HG02870 (cell line): ENCODE data around the gene PCDH1.
A peak's percentile ranks its signal among the peaks of the same experiment; 100 is the strongest.
"Not testable (repeated sequence)": the region's sequence is repeated elsewhere in the genome, so short reads cannot be mapped to it uniquely, and the experiment has no call there.

ENCODE experiments used
- ATAC-seq: cut with Tn5 transposase; IDR thresholded peaks from one replicate; pipeline ENCODE4 v1.9.1; 2021; ENCODE audit warnings: mild to moderate bottlenecking, moderate library complexity; ENCODE audit not compliant: unreplicated experiment

The PCDH1 gene

GRCh38 chr5:141878186-141878710 lies at the start of gene PCDH1:
PCDH1 (minus strand) TSS chr5:141878410; CDS start chr5:141878262, 148 bp downstream.
- no peak for ATAC-seq

- no peak for ATAC-seq
Measured at GRCh38 chr5:141926434-141926833, 48.2 kb upstream of the PCDH1 start.

DNA sequence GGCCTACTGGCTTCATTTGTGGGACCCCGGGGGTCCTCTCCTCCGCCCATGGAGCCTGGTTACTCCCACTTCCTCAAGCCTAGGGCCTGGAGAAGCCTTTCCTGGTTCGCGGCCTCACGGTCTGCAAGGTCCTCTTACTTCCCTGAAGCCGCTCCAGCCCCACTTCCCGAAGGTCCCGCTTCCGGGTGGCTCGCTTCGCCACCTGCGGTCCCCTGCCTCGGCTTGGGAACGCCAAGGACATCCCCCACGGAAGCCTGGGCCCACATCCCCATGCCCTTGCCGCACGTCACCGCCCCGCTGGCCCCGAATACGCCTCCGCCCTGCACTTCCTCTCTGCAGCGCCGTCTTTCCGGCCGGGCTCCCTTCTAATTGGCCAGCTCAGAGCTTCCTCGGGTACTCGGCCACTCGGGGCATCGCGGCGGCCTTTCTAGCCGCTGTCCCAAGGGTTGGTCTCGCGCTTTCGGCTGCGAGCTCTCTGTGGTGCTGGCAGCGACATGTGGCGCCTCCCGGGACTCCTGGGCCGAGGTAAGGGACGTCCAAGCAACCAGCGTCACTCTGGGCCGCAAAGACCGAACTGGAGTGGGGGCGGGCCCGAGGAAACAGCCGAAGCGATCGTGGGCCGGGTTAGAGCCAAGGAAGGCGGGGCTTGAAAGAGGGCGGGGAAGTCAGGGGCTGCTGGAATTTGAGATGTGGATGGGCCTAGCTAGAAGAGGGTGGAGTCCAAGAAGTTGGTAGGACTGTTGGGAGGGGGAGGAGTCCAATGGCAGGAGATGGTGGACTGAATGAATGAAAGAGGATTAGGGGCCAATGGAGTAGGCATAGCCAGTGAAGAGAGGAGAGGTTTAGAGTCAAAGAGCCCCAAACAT lies 45.5 kb upstream of the PCDH1 start, which contains the start of gene DELE1:
Gene DELE1, plus strand, starts transcription at position 424 of the 866 bp plus-strand sequence. Its CDS starts 71 bp downstream, at position 495.
- ATAC-seq, result peak; percentile 97

GRCh38 chr5:141922827-141923447 lies 44.7 kb upstream of the PCDH1 start:
- not testable (repeated sequence) for ATAC-seq

GRCh38 chr5:141920771-141921170 lies 42.6 kb upstream of the PCDH1 start:
- no peak for ATAC-seq

- ATAC-seq, result no peak
Measured at GRCh38 chr5:141919218-141920119, 41.3 kb upstream of the PCDH1 start.

DNA sequence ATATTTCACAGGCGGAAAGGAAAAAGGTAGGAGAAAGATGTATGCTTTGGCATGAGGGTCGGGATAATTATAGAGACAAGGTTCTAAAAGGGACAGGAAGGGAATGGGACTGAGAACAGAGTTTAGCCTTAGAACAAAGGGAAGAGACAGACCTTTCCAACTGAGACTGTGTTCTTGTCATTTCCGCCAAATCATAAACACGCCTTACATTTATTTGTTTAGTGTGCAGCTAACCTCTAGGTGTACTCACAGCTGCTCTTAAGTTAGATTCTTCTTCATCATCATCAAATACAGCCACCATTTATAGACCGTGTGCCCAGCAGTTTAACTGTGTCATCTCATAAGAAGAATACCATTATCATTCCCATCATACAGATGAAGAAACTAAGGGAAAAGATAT lies 39.5 kb upstream of the PCDH1 start:
- ATAC-seq, result no peak

- peak; percentile 42 for ATAC-seq
Measured at GRCh38 chr5:141916522-141916921, 38.3 kb upstream of the PCDH1 start.

DNA sequence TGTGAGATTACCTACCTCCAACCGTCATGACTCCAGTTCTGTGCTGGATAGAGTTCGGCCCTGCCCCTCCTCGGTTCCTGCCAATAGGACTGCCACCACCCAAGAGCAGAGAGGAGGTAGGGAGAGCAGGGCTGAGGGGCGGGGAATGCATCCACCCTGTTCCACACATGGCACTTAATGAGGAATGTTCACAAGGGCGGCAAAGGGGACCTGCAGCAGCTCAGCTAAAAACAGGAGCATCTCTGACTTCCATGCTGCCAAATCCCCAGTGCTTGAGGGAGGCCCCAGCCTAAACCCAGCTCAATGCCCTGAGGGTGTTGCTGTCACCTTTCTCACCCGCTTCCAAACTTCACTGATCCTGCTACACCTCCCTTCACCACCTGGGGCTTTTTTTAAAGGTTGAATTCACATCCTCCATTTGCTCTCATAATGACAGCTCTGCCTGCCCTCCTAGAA lies 37.7 kb upstream of the PCDH1 start:
- peak; percentile 22 for ATAC-seq

GRCh38 chr5:141914797-141915196 lies 36.6 kb upstream of the PCDH1 start:
- no peak for ATAC-seq

DNA sequence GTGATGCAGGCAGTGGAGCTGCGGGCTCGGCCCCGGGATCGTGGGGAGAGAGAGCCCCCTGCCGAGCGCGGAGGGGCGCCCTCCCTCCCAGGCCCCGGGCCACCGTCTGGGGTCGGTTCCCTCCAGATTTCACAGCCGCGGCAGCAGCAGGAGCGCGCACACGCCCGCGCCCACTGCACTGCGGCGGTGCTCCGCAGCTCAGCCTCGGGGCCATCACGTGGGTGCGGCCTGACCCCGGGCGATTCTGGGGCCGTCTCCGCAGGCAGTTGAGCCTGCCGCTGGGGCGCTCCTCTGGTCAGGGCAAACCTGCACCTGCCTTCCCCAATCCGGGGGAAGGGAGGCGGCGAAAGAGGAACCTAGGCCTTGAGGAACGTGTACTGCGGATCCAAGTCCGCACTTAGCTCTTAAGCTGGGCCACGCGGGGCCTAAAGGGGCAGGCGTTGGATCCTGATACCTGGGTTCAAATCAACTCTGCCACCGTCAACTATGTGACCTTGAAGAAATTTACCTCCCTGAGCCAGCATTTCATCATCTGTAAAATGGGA lies 36.1 kb upstream of the PCDH1 start:
- peak; percentile 45 for ATAC-seq

DNA sequence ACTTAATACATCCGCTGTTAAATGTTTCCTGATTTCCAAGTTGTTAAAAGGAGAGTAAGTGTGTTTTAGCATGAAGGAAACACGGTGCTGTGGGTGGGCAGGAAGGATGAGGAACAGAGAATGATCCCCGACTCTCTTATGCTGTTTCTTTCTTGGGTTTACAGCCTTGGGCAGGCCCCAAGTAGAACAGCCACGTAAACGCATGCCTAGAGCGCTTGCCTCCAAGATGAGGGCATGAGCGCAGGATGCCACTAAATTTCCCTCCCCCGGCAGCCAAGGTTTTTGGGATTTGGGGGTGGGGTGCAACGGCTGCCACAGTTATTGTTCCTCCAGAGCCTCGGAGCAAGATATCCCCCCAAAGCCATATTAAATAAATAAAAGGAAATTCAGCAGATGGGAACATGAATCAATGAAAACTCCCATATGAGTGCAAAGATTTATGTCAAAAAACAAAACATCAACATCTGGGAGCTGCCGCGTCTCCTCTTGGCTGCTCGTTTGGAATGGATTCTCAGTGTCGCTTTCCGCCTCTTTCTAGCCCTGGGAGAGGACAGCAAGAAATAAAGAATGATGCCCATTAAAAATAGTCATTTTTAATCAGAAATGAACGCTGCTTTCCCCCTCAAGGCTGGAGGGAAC lies 35.5 kb upstream of the PCDH1 start:
- no peak for ATAC-seq

DNA sequence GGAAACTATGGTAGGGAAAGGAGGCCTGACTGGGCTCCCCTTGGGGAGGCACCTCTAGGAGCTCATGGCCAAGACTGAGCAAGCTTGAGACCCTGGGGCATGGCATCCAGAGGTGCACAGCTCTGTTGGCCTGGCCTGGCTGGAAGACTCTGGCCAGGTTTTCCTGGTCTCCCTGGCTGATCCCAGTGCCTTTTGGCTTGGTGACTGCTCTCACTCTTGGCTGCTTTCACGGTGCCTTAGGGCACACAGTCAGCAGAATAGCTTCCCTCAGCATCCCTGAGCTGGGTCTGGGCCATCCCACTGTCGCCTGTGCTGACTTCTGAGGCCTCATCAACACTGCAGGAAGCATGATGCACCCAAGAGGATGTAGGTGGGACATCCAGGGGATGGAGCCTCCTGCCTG lies 32.1 kb upstream of the PCDH1 start:
- no peak for ATAC-seq

DNA sequence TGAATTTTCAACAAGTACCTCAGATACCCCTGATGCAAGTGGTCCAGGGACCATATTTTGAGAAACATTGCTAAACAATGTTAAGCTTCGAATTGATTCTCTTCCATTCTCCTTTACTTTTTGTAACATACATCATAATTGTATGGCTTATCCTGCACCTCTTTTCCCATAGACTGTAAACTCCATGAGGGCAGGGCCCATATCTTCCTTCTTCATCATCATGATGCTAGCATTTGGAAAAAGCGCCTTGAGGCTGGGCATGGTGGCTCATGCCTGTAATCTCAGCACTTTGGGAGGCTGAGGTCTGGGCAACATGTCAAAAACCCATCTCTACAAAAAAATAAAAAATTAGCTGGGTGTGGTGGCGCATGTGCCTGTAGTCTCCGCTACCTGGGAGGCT lies 31.0 kb upstream of the PCDH1 start:
- ATAC-seq, result no peak

DNA sequence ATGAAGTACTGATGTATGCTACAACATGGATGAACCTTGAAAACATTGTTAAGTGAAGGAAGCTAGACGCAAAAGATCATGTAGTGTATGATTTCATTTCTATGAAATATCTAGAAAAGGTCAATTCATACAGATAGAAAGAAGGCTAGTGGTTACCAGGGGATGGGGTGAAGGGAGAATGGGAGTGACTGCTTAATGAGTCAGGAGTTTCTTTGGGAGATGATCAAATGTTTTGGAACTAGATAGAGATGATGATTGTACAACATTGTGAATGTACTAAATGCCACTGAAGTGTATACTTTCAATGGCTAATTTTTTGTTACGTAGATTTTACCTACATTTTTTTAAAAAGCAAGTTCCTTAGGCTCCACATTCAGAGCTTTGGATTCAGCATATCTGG lies 30.6 kb upstream of the PCDH1 start:
- no peak for ATAC-seq

GRCh38 chr5:141906972-141907371 lies 28.8 kb upstream of the PCDH1 start:
- no peak for ATAC-seq

- no peak for ATAC-seq
Measured at GRCh38 chr5:141906517-141906916, 28.3 kb upstream of the PCDH1 start.

DNA sequence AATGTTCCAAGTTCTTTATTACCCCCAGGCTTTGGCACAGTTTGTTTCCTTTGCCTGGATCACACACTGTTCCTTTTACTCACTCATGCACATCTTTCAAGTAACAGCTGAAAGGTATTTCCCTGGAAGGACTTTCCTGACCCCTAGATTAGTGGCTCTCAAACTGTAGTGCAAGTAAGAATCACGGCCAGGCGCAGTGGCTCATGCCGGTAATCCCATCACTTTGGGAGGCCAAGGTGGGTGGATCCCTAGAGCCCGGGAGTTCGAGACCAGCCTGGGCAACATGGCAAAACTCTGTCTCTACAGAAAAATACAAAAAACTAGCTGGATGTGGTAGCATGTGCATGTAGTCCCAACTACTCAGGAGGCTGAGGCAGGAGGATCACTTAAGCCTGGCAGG lies 26.3 kb upstream of the PCDH1 start:
- ATAC-seq, result no peak

- ATAC-seq, result no peak
Measured at GRCh38 chr5:141903261-141903660, 25.1 kb upstream of the PCDH1 start.
